H1 (cell line): ENCODE data around the gene C21orf91. TPM values are rescaled to one million over a fixed set of nuclear protein-coding genes. Genes with fewer than 3 reads are reported as not detected.

Experiments used
- CTCF ChIA-PET: fragments of 300-600 bp; sonication (Branson Sonifier 250); formaldehyde crosslinking; loops from one replicate; lab custom pipeline; 2021; ENCODE audit not compliant: partially characterized antibody; lab: Charles Lee
- POLR2A ChIA-PET: fragments of 300-600 bp; sonication (Branson Sonifier 250); formaldehyde crosslinking; loops from one replicate; lab custom pipeline; 2021; ENCODE audit warnings: inconsistent platforms; ENCODE audit not compliant: partially characterized antibody; lab: Charles Lee
- DNase-seq, 2 experiments: peaks; one replicate each; pipeline versions ENCODE4 v3.0.0 to v3.0.0-alpha.2; 2010 to 2022; ENCODE audit warnings: low spot score in 2 of 2, low read depth in 1 of 2, mixed read lengths in 1 of 2
- FAIRE-seq: peaks from 2 replicates; lab custom pipeline; 2011; peaks lifted over from hg19 to GRCh38; lab: Jason Lieb, UNC
- H2AFZ ChIP-seq: 2 replicates; pipeline ENCODE4 v1.8.1; 2012; ENCODE audit warnings: low read length, inconsistent platforms
- H2AK5ac ChIP-seq: 2 replicates; pipeline ENCODE4 v1.6.1; 2013; ENCODE audit warnings: low read depth, low read length
- H2BK120ac ChIP-seq: replicated peaks from 2 replicates; pipeline ENCODE3; 2013; ENCODE audit warnings: low read depth, low read length, inconsistent platforms
- H2BK12ac ChIP-seq: 2 replicates; pipeline ENCODE4 v1.6.1; 2013; ENCODE audit warnings: low read depth, low read length
- H2BK15ac ChIP-seq: 2 replicates; pipeline ENCODE4 v1.6.1; 2013; ENCODE audit warnings: low read length
- H2BK20ac ChIP-seq: 2 replicates; pipeline ENCODE4 v1.6.1; 2013; ENCODE audit warnings: low read length
- H2BK5ac ChIP-seq: 2 replicates; pipeline ENCODE4 v1.6.1; 2013; ENCODE audit warnings: low read depth, low read length
- H3K14ac ChIP-seq: 2 replicates; pipeline ENCODE4 v1.6.1; 2013; ENCODE audit warnings: inconsistent platforms; ENCODE audit not compliant: insufficient read length
- H3K18ac ChIP-seq: 2 replicates; pipeline ENCODE4 v1.6.1; 2013; ENCODE audit warnings: low read length; ENCODE audit errors: extremely low read depth
- H3K23ac ChIP-seq: 2 replicates; pipeline ENCODE4 v1.6.1; 2013; ENCODE audit warnings: inconsistent platforms; ENCODE audit not compliant: insufficient read length
- H3K23me2 ChIP-seq: 2 replicates; pipeline ENCODE4 v1.6.1; 2013; ENCODE audit warnings: low read depth, low read length
- H3K27ac ChIP-seq: 2 replicates; pipeline ENCODE4 v1.6.1; 2011; ENCODE audit warnings: low read depth, low read length, inconsistent platforms
- H3K27me3 ChIP-seq, 4 experiments: replicated peaks in 1 of 4; 1 replicate in 1 of 4; 2 replicates in 3 of 4; pipeline versions ENCODE4 v1.6.1 to v1.8.1; 2011 to 2013; ENCODE audit warnings: low read length in 3 of 4, mild to moderate bottlenecking in 3 of 4, inconsistent platforms in 2 of 4, mixed read lengths in 2 of 4, moderate library complexity in 1 of 4; ENCODE audit not compliant: control insufficient read depth in 3 of 4, insufficient read depth in 3 of 4; ENCODE audit errors: extremely low read depth in 1 of 4
- H3K36me3 ChIP-seq, 4 experiments: 2 replicates each; pipeline versions ENCODE4 v1.6.1 to v1.8.1; 2011 to 2013; ENCODE audit warnings: mild to moderate bottlenecking in 4 of 4, low read length in 3 of 4, moderate library complexity in 2 of 4, control low read depth in 1 of 4, inconsistent platforms in 1 of 4; ENCODE audit not compliant: insufficient read depth in 4 of 4, control insufficient read depth in 2 of 4
- H3K4ac ChIP-seq: replicated peaks from 2 replicates; pipeline ENCODE3; 2013; ENCODE audit warnings: low read length, low read depth, mixed read lengths, inconsistent platforms; ENCODE audit not compliant: insufficient read length
- H3K4me1 ChIP-seq, 4 experiments: replicated peaks in 1 of 4; 1 replicate in 1 of 4; 2 replicates in 3 of 4; pipeline versions ENCODE4 v1.6.1 to v1.8.1; 2011 to 2013; ENCODE audit warnings: low read length in 3 of 4, inconsistent platforms in 2 of 4, mixed read lengths in 1 of 4; ENCODE audit not compliant: insufficient read depth in 4 of 4, control insufficient read depth in 3 of 4
- H3K4me2 ChIP-seq, 2 experiments: 2 replicates each; pipeline versions ENCODE4 v1.6.1 to v1.8.1; 2011 to 2013; ENCODE audit warnings: low read depth in 2 of 2, low read length in 2 of 2, control low read depth in 1 of 2, inconsistent platforms in 1 of 2, mild to moderate bottlenecking in 1 of 2; ENCODE audit not compliant: insufficient read depth in 1 of 2
- H3K4me3 ChIP-seq, 4 experiments: fragments of 200-600, 300-600 bp in 1 of 4; sonication (generic), shearing (Covaris generic), sonication (Bioruptor Twin) in 1 of 4; 2 replicates each; pipeline versions ENCODE4 v1.5.1 to v1.8.1; 2011 to 2016; ENCODE audit warnings: low read length in 4 of 4, low read depth in 3 of 4, control low read depth in 2 of 4, inconsistent platforms in 2 of 4, mild to moderate bottlenecking in 2 of 4, mixed read lengths in 1 of 4, moderate library complexity in 1 of 4; ENCODE audit not compliant: insufficient read depth in 2 of 4; ENCODE audit errors: extremely low read depth in 1 of 4
- H3K56ac ChIP-seq: replicated peaks from 2 replicates; pipeline ENCODE3; 2013; ENCODE audit warnings: low read depth, mild to moderate bottlenecking, mixed read lengths, low read length, inconsistent platforms; ENCODE audit not compliant: insufficient read length
- H3K79me1 ChIP-seq: 2 replicates; pipeline ENCODE4 v1.6.1; 2013; ENCODE audit warnings: low read depth, low read length, control low read depth
- H3K79me2 ChIP-seq, 2 experiments: 2 replicates each; pipeline versions ENCODE4 v1.6.1 to v1.8.1; 2012 to 2013; ENCODE audit warnings: low read length in 2 of 2, mild to moderate bottlenecking in 2 of 2, inconsistent platforms in 1 of 2; ENCODE audit not compliant: insufficient read depth in 2 of 2, control insufficient read depth in 1 of 2
- H3K9ac ChIP-seq, 4 experiments: replicated peaks in 1 of 4; 1 replicate in 1 of 4; 2 replicates in 3 of 4; pipeline versions ENCODE4 v1.6.1 to v1.8.1; 2011 to 2013; ENCODE audit warnings: low read depth in 3 of 4, low read length in 3 of 4, control low read depth in 2 of 4, mild to moderate bottlenecking in 2 of 4, moderate library complexity in 2 of 4, inconsistent platforms in 1 of 4; ENCODE audit errors: extremely low read depth in 1 of 4
- H3K9me3 ChIP-seq, 2 experiments: 2 replicates each; pipeline versions ENCODE4 v1.6.1 to v1.8.1; 2012 to 2013; ENCODE audit warnings: mild to moderate bottlenecking in 2 of 2, moderate library complexity in 2 of 2, control low read depth in 1 of 2, inconsistent platforms in 1 of 2, low read depth in 1 of 2, low read length in 1 of 2, mixed read lengths in 1 of 2; ENCODE audit not compliant: insufficient read depth in 2 of 2
- H4K20me1 ChIP-seq, 2 experiments: replicated peaks in 1 of 2; 2 replicates each; pipeline versions ENCODE3 to v1.8.1; 2011 to 2013; ENCODE audit warnings: inconsistent platforms in 2 of 2, low read length in 2 of 2, mild to moderate bottlenecking in 1 of 2; ENCODE audit not compliant: insufficient read depth in 2 of 2, control insufficient read depth in 1 of 2
- H4K5ac ChIP-seq: 2 replicates; pipeline ENCODE4 v1.6.1; 2013; ENCODE audit warnings: low read length, low read depth, mixed read lengths, inconsistent platforms; ENCODE audit not compliant: insufficient read length
- H4K8ac ChIP-seq: 2 replicates; pipeline ENCODE4 v1.8.0; 2013; ENCODE audit warnings: mild to moderate bottlenecking, moderate library complexity, low read length, inconsistent platforms; ENCODE audit not compliant: insufficient read depth; ENCODE audit errors: extremely low read depth
- H4K91ac ChIP-seq: replicated peaks from 2 replicates; pipeline ENCODE3; 2013; ENCODE audit warnings: low read length, mixed read lengths, inconsistent platforms; ENCODE audit not compliant: insufficient read length
- CBX5 ChIP-seq: fragments of 300-800, 300-1000 bp; sonication (generic); IDR thresholded peaks from 2 replicates; pipeline ENCODE4 v1.7.1; 2016; ENCODE audit warnings: antibody characterized with exemption, low read length, low read depth
- CBX8 ChIP-seq: fragments of 300-800, 300-1000 bp; sonication (generic); IDR thresholded peaks from 2 replicates; pipeline ENCODE4 v1.7.1; 2016; ENCODE audit warnings: low read depth, low read length, borderline replicate concordance
- EP300 ChIP-seq, 2 experiments: IDR thresholded peaks; 1 replicate in 1 of 2; 2 replicates in 1 of 2; pipeline ENCODE4 v1.6.1; 2011 to 2012; ENCODE audit warnings: low read depth in 2 of 2, low read length in 2 of 2, mild to moderate bottlenecking in 2 of 2, borderline replicate concordance in 1 of 2, inconsistent platforms in 1 of 2, moderate library complexity in 1 of 2
- GABPA ChIP-seq: IDR thresholded peaks from 2 replicates; pipeline ENCODE4 v1.6.1; 2011; ENCODE audit warnings: mild to moderate bottlenecking, low read length, moderate library complexity, borderline replicate concordance; ENCODE audit not compliant: insufficient read depth
- HDAC6 ChIP-seq: IDR thresholded peaks from one replicate; pipeline ENCODE4 v1.7.1; 2012; ENCODE audit warnings: low read depth, mild to moderate bottlenecking, inconsistent platforms, low read length, moderate library complexity
- RAD21 ChIP-seq, 2 experiments: IDR thresholded peaks in 1 of 2; conservative IDR thresholded peaks in 1 of 2; 2 replicates each; pipeline ENCODE4 v1.6.1; 2011; ENCODE audit warnings: low read depth in 2 of 2, low read length in 2 of 2, improper control_type of control experiment in 1 of 2, inconsistent platforms in 1 of 2, mild to moderate bottlenecking in 1 of 2, moderate library complexity in 1 of 2
- SRF ChIP-seq: IDR thresholded peaks from 2 replicates; pipeline ENCODE4 v1.6.1; 2011; ENCODE audit warnings: mild to moderate bottlenecking, low read depth, low read length, moderate library complexity
- WGBS, 2 experiments: shearing (Covaris generic) in 1 of 2; methylation state at CpG; one replicate each; pipeline versions ENCODE4 v1.1.6 to v1.1.7; 2013 to 2015; ENCODE audit warnings: low lambda C conversion rate in 2 of 2, mixed read lengths in 2 of 2, inconsistent platforms in 1 of 2, low coverage in 1 of 2, missing lambda C conversion rate in 1 of 2; ENCODE audit not compliant: insufficient replicate concordance in 2 of 2, insufficient coverage in 1 of 2, insufficient read length in 1 of 2; ENCODE audit errors: extremely low coverage in 1 of 2, missing lambda C conversion rate in 1 of 2; 5-methylcytosine and 5-hydroxymethylcytosine counted together
- polyA plus RNA-seq, 7 experiments: library from polyadenylated mRNA; depleted of rRNA in 3 of 7; stranded (reverse) in 5 of 7; unstranded in 2 of 7; fragments of >200 nt in 5 of 7; fragments of 200-250 nt in 2 of 7; gene quantifications; 1 replicate in 5 of 7; 2 replicates in 1 of 7; 4 replicates in 1 of 7; pipeline versions ENCODE4 v1.2.1 to v1.2.3, GENCODE V29; 2011 to 2013; ENCODE audit warnings: missing spikeins in 2 of 7, mixed read lengths in 2 of 7
- total RNA-seq: library from RNA; stranded (reverse); fragmentation: NEBNext Ultra II Directional; extraction: Animal tissue kit (Norgen Biotek cat#: 25700); gene quantifications from 2 replicates; pipeline ENCODE4 v1.2.1, GENCODE V29; 2021

The C21orf91 gene
- total and polyA plus RNA-seq, 2 of the 8 experiments (the other 6 are each of a cell fraction or from before 2014, with no cell fraction given), result 4.9 to 33.6 TPM

DNA sequence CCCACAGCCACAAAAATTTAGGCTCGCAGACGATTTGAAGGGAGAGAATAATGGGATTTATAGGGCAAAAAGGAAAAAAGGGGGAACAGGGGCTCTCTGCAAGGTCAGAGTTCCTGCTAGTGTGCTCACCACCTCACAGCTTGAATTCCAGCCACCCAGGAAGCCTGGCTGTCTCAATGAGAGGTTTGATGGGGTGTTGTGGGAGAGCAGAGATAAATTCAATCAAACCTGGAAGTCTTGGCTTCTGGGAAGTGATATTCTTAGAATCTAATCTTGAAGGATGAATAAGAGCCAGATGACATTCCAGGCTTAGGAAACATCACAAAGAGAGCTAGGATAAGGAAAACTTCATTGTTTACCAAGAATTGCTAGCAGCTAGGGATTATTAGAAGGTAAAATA, 47.4 kb upstream of the C21orf91 start:
- Histone ChIP-seq H3K23ac (no peak overlapping the region), H2BK5ac (no peak overlapping the region), H3K36me3 (no peaks in the 10 kb centered on the region), H2BK20ac (no peak overlapping the region), H3K4me2 (no peak overlapping the region), H3K27me3 (no peaks in the 10 kb centered on the region; a peak in 1 of 7 replicates), H3K79me2 (no peaks in the 10 kb centered on the region), H2AK5ac (no peak overlapping the region), H4K5ac (no peak overlapping the region), H3K4me3 (no peak overlapping the region), H2BK12ac (no peak overlapping the region), H3K9ac (no peak overlapping the region), H2BK120ac (no peak overlapping the region), H3K18ac (no peak overlapping the region), H4K20me1 (no peaks in the 10 kb centered on the region), H2BK15ac (no peak overlapping the region), H3K14ac (no peak overlapping the region), H3K56ac (no peak overlapping the region), H3K4me1 (no peaks in the 10 kb centered on the region), H2AFZ (no peak overlapping the region), H3K9me3 (no peaks in the 10 kb centered on the region), H3K4ac (no peak overlapping the region), H3K79me1 (no peaks in the 10 kb centered on the region), H3K23me2 (no peaks in the 10 kb centered on the region), H4K8ac (no peak overlapping the region), H4K91ac (no peak overlapping the region), H3K27ac (no peak overlapping the region)
- TF ChIP-seq SRF (no peak), GABPA (no peak), CBX8 (no peak), CBX5 (no peak), RAD21 (IDR thresholded peaks at IDR 0.05 in 1 of 2, conservative IDR thresholded peaks at IDR 0.05 in 1 of 2; ENCODE audit: low read depth in 2 of 2, low read length in 2 of 2) (no peak), HDAC6 (no peak), EP300 (IDR thresholded peaks at IDR 0.05; ENCODE audit: borderline replicate concordance in 1 of 2, low read depth in 2 of 2, low read length in 2 of 2) (no peak)
- DNase-seq (no peak), FAIRE-seq (no peak)
- POLR2A ChIA-PET, result no interaction called here
- CTCF ChIA-PET, result interaction anchor here (0.8 to 1.4 kb wide), 3 partner anchors 11 to 59 kb away, joined by 3 read pairs; no protein-coding TSS in a partner anchor
- WGBS, 2 experiments, result 69% methylated on average over 2 of the region's 2 CpGs; no CpG with 5 or more reads in 1 of the 2 experiments
